GM18502 (cell line): Measurements from ENCODE around the gene NDRG2.
"Not testable (repeated sequence)": the region's sequence is repeated elsewhere in the genome, so short reads cannot be mapped to it uniquely, and the experiment has no call there.

Experiments
- ATAC-seq: cut with Tn5 transposase; IDR thresholded peaks from one replicate; pipeline ENCODE4 v1.9.1; 2021; ENCODE audit warnings: mild to moderate bottlenecking; ENCODE audit not compliant: unreplicated experiment, poor library complexity

Gene NDRG2

GRCh38 chr14:21056520-21057163 lies 31.8 kb upstream of the NDRG2 start:
- ATAC-seq: no peak

GRCh38 chr14:21055432-21056117 lies 30.7 kb upstream of the NDRG2 start:
- ATAC-seq: no peak

GRCh38 chr14:21054768-21055145 lies 29.9 kb upstream of the NDRG2 start:
- no peak for ATAC-seq

GRCh38 chr14:21054123-21054767 lies 29.4 kb upstream of the NDRG2 start:
- no peak for ATAC-seq

GRCh38 chr14:21053184-21054122 lies 28.6 kb upstream of the NDRG2 start:
- ATAC-seq: no peak

- no peak for ATAC-seq
Observed at GRCh38 chr14:21050597-21050996, 25.7 kb upstream of the NDRG2 start.

GRCh38 chr14:21049271-21049673 lies 24.4 kb upstream of the NDRG2 start:
- ATAC-seq: no peak

- ATAC-seq: no peak
Observed at GRCh38 chr14:21048638-21049037, 23.8 kb upstream of the NDRG2 start.

- ATAC-seq: no peak
Observed at GRCh38 chr14:21047378-21047781, 22.5 kb upstream of the NDRG2 start.

GRCh38 chr14:21043974-21044618 lies 19.2 kb upstream of the NDRG2 start:
- no peak for ATAC-seq

GRCh38 chr14:21043387-21043973 lies 18.6 kb upstream of the NDRG2 start:
- ATAC-seq: no peak

GRCh38 chr14:21042918-21043317 lies 18.1 kb upstream of the NDRG2 start:
- ATAC-seq: no peak

GRCh38 chr14:21041676-21042433 lies 17.0 kb upstream of the NDRG2 start, which contains the start of gene RNASE7:
RNASE7 (plus strand) TSS chr14:21042362; CDS start chr14:21042993, 631 bp downstream.
- ATAC-seq: no peak

- ATAC-seq: not testable (repeated sequence)
Observed at GRCh38 chr14:21040941-21041340, 16.1 kb upstream of the NDRG2 start.

GRCh38 chr14:21040370-21040925 lies 15.6 kb upstream of the NDRG2 start:
- ATAC-seq: no peak

GRCh38 chr14:21039585-21040369 lies 14.9 kb upstream of the NDRG2 start:
- no peak for ATAC-seq

- ATAC-seq: no peak
Observed at GRCh38 chr14:21038441-21039422, 13.9 kb upstream of the NDRG2 start.
